Lung (tissue), 13 donors: Measurements from ENCODE around the gene CLIC1. TPM values are rescaled to one million over a fixed set of nuclear protein-coding genes. Genes with fewer than 3 reads are reported as not detected.
A peak's percentile ranks its signal among the peaks of the same experiment; 100 is the strongest.

Source experiments
- ATAC-seq: fragments of 200-7000 bp; cut with Tn5 transposase; one replicate; pipeline ENCODE4 v1.9.1; 2020; ENCODE audit warnings: moderate number of reproducible peaks; ENCODE audit not compliant: insufficient read depth, low FRiP score
- DNase-seq, 3 donors: peaks; one replicate each; pipeline ENCODE4 v3.0.0-alpha.2; 2013 to 2017
- H3K27ac ChIP-seq, 2 donors: one replicate each; pipeline ENCODE4 v1.5.1; 2013; ENCODE audit warnings: mild to moderate bottlenecking in 2 of 2, moderate library complexity in 2 of 2, control low read depth in 1 of 2, inconsistent platforms in 1 of 2, low read depth in 1 of 2, low read length in 1 of 2
- H3K27me3 ChIP-seq, 3 donors: one replicate each; pipeline ENCODE4 v1.5.1; 2013; ENCODE audit warnings: low read length in 2 of 3; ENCODE audit not compliant: control insufficient read depth in 3 of 3, insufficient read depth in 3 of 3
- H3K36me3 ChIP-seq, 4 donors: one replicate each; pipeline ENCODE4 v1.5.1; 2013; ENCODE audit warnings: low read length in 4 of 4, mild to moderate bottlenecking in 1 of 4, moderate library complexity in 1 of 4; ENCODE audit not compliant: control insufficient read depth in 4 of 4, insufficient read depth in 4 of 4
- H3K4me1 ChIP-seq, 5 donors: one replicate each; pipeline ENCODE4 v1.5.1; 2013; ENCODE audit warnings: low read length in 5 of 5, mild to moderate bottlenecking in 2 of 5, moderate library complexity in 1 of 5; ENCODE audit not compliant: control insufficient read depth in 5 of 5, insufficient read depth in 5 of 5
- H3K4me3 ChIP-seq: one replicate; pipeline ENCODE4 v1.5.1; 2013; ENCODE audit warnings: mild to moderate bottlenecking, control low read depth, moderate library complexity
- H3K9ac ChIP-seq, 2 donors: one replicate each; pipeline ENCODE4 v1.5.1; 2013; ENCODE audit warnings: low read length in 2 of 2, control low read depth in 1 of 2; ENCODE audit not compliant: insufficient read depth in 1 of 2
- H3K9me3 ChIP-seq, 4 donors: one replicate each; pipeline ENCODE4 v1.5.1; 2013; ENCODE audit warnings: low read length in 3 of 4, mild to moderate bottlenecking in 1 of 4, moderate library complexity in 1 of 4; ENCODE audit not compliant: control insufficient read depth in 4 of 4, insufficient read depth in 3 of 4
- WGBS, 2 donors: extraction: QIAGEN DNeasy Blood & Tissue Kit; methylation state at CpG; one replicate each; pipeline ENCODE4 v1.1.7; 2013; 5-methylcytosine and 5-hydroxymethylcytosine counted together
- polyA plus RNA-seq, 2 donors: library from polyadenylated mRNA; stranded (reverse); fragments of 200-250 nt; gene quantifications; one replicate each; pipeline ENCODE4 v1.2.1, GENCODE V29; 2013
- small RNA-seq: library from RNA; depleted of rRNA; stranded (forward); fragments of <200 nt; gene quantifications from one replicate; pipeline ENCODE3, GENCODE V24; 2014; ENCODE audit warnings: low replicate concordance
- total RNA-seq, 2 donors: library from RNA; depleted of rRNA in 1 of 2; stranded (reverse); fragments of >200 nt in 1 of 2; gene quantifications; one replicate each; pipeline ENCODE4 v1.2.1, GENCODE V29; 2014 to 2021
- TF ChIP-seq, protein P1 (sequence below): IDR thresholded peaks from 2 replicates; pipeline ENCODE4 v1.5.1; 2012; ENCODE audit warnings: mild to moderate bottlenecking; ENCODE audit errors: control extremely low read depth, extremely low read depth
- donor health status: control.
- donor health status: control.
- donor health status: Bipolar disorder and iron deficiency.
- donor health status: healthy.
- donor health status: DM: yes; HTN: yes; CAD: no.

The CLIC1 gene
- total and polyA plus RNA-seq, 4 donors = 231 to 763 (median 378) TPM

DNA sequence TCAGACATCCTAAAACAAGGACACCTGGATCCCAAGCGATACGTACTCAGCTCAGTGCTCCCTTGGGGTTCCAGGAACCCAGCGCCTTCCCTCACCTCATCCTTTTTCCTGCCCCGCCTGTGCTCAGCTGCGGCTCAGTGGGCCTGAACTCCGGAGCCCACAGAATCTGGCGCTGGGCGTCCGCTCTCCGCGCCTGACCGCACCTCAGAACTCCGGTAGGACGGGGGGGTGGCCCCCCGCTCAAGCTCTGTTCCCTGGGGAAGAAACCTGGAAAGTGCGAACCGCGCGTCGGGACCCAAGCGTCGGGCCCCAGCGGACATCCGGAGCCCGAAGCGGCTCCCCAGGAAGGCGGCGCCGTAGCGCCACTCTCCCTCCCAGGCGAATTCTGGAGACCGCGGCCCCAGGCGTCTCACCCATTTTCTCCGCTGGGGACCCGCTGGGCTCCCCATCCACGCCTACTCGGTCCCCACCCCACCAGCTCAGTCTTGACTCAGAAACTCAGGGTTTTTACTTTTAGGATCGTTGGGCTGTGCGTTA, 55.1 kb downstream of the CLIC1 start:
- H3K27ac ChIP-seq = peak overlapping the region in 1 of 2 donors; percentile 86
- DNase-seq (peak; percentile 52 to 63 (median 58)), ATAC-seq (peak; percentile 38)
- peak overlapping the region in 1 of 2 donors; percentile 71 for H3K9ac ChIP-seq
- H3K4me1 ChIP-seq = peaks cover 0 to 23% (median 4%) of the 10 kb centered on the region in 5 donors
- peak overlapping the region; percentile 26 for H3K4me3 ChIP-seq
- TF ChIP-seq, protein P1, sequence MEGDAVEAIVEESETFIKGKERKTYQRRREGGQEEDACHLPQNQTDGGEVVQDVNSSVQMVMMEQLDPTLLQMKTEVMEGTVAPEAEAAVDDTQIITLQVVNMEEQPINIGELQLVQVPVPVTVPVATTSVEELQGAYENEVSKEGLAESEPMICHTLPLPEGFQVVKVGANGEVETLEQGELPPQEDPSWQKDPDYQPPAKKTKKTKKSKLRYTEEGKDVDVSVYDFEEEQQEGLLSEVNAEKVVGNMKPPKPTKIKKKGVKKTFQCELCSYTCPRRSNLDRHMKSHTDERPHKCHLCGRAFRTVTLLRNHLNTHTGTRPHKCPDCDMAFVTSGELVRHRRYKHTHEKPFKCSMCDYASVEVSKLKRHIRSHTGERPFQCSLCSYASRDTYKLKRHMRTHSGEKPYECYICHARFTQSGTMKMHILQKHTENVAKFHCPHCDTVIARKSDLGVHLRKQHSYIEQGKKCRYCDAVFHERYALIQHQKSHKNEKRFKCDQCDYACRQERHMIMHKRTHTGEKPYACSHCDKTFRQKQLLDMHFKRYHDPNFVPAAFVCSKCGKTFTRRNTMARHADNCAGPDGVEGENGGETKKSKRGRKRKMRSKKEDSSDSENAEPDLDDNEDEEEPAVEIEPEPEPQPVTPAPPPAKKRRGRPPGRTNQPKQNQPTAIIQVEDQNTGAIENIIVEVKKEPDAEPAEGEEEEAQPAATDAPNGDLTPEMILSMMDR = no peak
- 0 to 1% methylated on average over 40 of the region's 40 CpGs for WGBS, 2 donors
- no peaks in the 10 kb centered on the region for H3K27me3 ChIP-seq
- no peaks in the 10 kb centered on the region for H3K9me3 ChIP-seq
- peaks cover 0 to under 1% (median under 1%) of the 10 kb centered on the region in 4 donors for H3K36me3 ChIP-seq

Small RNAs within 50 kb of the gene (small RNA-seq; reads per million reads assigned to genes)
- gene LY6G6D (not detected), gene MIR4646 (0.10 reads per million), gene MSH5-SAPCD1 (not detected), gene RF00019 (not detected), gene RNU6-850P (not detected), gene SAPCD1 (not detected)

Other genes starting within 250 kb of the CLIC1 start
Only the 30 nearest of the 43 such genes appear.
- gene TNF, start 161.0 kb downstream of the CLIC1 start, total RNA-seq = 1 to 10 TPM in 1 of 2 donors, under 1 TPM in 1; 0.23 to 6.6 TPM
- 10 to 100 TPM in 1 of 2 donors, 1 to 10 TPM in 1; 1.6 to 15.7 TPM for gene TNF, start 161.0 kb downstream of the CLIC1 start, polyA plus RNA-seq
- 10 to 100 TPM in 1 of 2 donors, 1 to 10 TPM in 1; 9.9 to 14.6 TPM for gene LTB, start 154.1 kb downstream of the CLIC1 start, total RNA-seq
- gene LTB, start 154.1 kb downstream of the CLIC1 start, polyA plus RNA-seq = 10 to 100 TPM in 1 of 2 donors, 1 to 10 TPM in 1; 9.8 to 31.9 TPM
- gene LST1, start 150.3 kb downstream of the CLIC1 start, total RNA-seq = 10 to 100 TPM in 1 of 2 donors, 1 to 10 TPM in 1; 9.6 to 78.8 TPM
- gene LST1, start 150.3 kb downstream of the CLIC1 start, polyA plus RNA-seq = 100 to 1,000 TPM in 1 of 2 donors, 10 to 100 TPM in 1; 96.1 to 164 TPM
- gene NCR3, start 143.5 kb downstream of the CLIC1 start, total RNA-seq = under 1 TPM in 1 of 2 donors, not detected in 1; 0.64 TPM
- under 1 TPM; 0.61 TPM for gene NCR3, start 143.5 kb downstream of the CLIC1 start, polyA plus RNA-seq
- gene AIF1, start 121.3 kb downstream of the CLIC1 start, total RNA-seq = 10 to 100 TPM; 38.7 to 86.0 TPM
- 100 to 1,000 TPM in 1 of 2 donors, 10 to 100 TPM in 1; 89.9 to 345 TPM for gene AIF1, start 121.3 kb downstream of the CLIC1 start, polyA plus RNA-seq
- gene PRRC2A, start 115.8 kb downstream of the CLIC1 start, total RNA-seq = 100 to 1,000 TPM in 1 of 2 donors, 10 to 100 TPM in 1; 73.7 to 157 TPM
- 100 to 1,000 TPM in 1 of 2 donors, 10 to 100 TPM in 1; 90.4 to 115 TPM for gene PRRC2A, start 115.8 kb downstream of the CLIC1 start, polyA plus RNA-seq
- gene BAG6, start 83.9 kb downstream of the CLIC1 start, total RNA-seq = 100 to 1,000 TPM; 164 to 259 TPM
- gene BAG6, start 83.9 kb downstream of the CLIC1 start, polyA plus RNA-seq = 100 to 1,000 TPM; 189 to 322 TPM
- 1 to 10 TPM; 1.3 to 2.5 TPM for gene APOM, start 80.6 kb downstream of the CLIC1 start, total RNA-seq
- 1 to 10 TPM; 2.2 to 8.8 TPM for gene APOM, start 80.6 kb downstream of the CLIC1 start, polyA plus RNA-seq
- 10 to 100 TPM; 18.9 to 26.8 TPM for gene C6orf47, start 75.8 kb downstream of the CLIC1 start, total RNA-seq
- gene C6orf47, start 75.8 kb downstream of the CLIC1 start, polyA plus RNA-seq = 10 to 100 TPM; 23.5 to 24.5 TPM
- 10 to 100 TPM; 13.3 to 16.6 TPM for gene GPANK1, start 71.5 kb downstream of the CLIC1 start, total RNA-seq
- gene GPANK1, start 71.5 kb downstream of the CLIC1 start, polyA plus RNA-seq = 10 to 100 TPM; 12.7 to 15.7 TPM
- gene CSNK2B, start 70.5 kb downstream of the CLIC1 start, total RNA-seq = 100 to 1,000 TPM; 114 to 123 TPM
- 100 to 1,000 TPM; 150 to 154 TPM for gene CSNK2B, start 70.5 kb downstream of the CLIC1 start, polyA plus RNA-seq
- 10 to 100 TPM in 1 of 2 donors, 1 to 10 TPM in 1; 5.7 to 13.7 TPM for gene LY6G5B, start 66.6 kb downstream of the CLIC1 start, total RNA-seq
- 1 to 10 TPM; 7.6 to 8.8 TPM for gene LY6G5B, start 66.6 kb downstream of the CLIC1 start, polyA plus RNA-seq
- 1 to 10 TPM; 3.0 to 5.0 TPM for gene LY6G5C, start 55.5 kb downstream of the CLIC1 start, total RNA-seq
- 1 to 10 TPM; 2.8 to 3.9 TPM for gene LY6G5C, start 55.5 kb downstream of the CLIC1 start, polyA plus RNA-seq
- gene ABHD16A, start 33.2 kb downstream of the CLIC1 start, total RNA-seq = 10 to 100 TPM; 49.5 to 57.7 TPM
- gene ABHD16A, start 33.2 kb downstream of the CLIC1 start, polyA plus RNA-seq = 10 to 100 TPM; 30.6 to 68.6 TPM
- gene LY6G6F, start 29.7 kb downstream of the CLIC1 start, total RNA-seq = under 1 TPM in 1 of 2 donors, not detected in 1; 0.21 TPM
- gene LY6G6F, start 29.7 kb downstream of the CLIC1 start, polyA plus RNA-seq = 1 to 10 TPM in 1 of 2 donors, not detected in 1; 2.2 TPM
- not detected for gene LY6G6D, start 21.2 kb downstream of the CLIC1 start, total RNA-seq
- not detected for gene LY6G6D, start 21.2 kb downstream of the CLIC1 start, polyA plus RNA-seq
- not detected for gene LY6G6C, start 14.8 kb downstream of the CLIC1 start, total RNA-seq
- under 1 TPM; 0.14 to 0.16 TPM for gene LY6G6C, start 14.8 kb downstream of the CLIC1 start, polyA plus RNA-seq
- 1 to 10 TPM in 1 of 2 donors, under 1 TPM in 1; 0.64 to 1.1 TPM for gene MPIG6B, start 13.2 kb downstream of the CLIC1 start, total RNA-seq
- gene MPIG6B, start 13.2 kb downstream of the CLIC1 start, polyA plus RNA-seq = 1 to 10 TPM in 1 of 2 donors, under 1 TPM in 1; 0.45 to 2.3 TPM
- gene DDAH2, start 7.2 kb downstream of the CLIC1 start, total RNA-seq = 10 to 100 TPM; 60.3 to 80.0 TPM
- gene DDAH2, start 7.2 kb downstream of the CLIC1 start, polyA plus RNA-seq = 100 to 1,000 TPM; 103 to 130 TPM
- 10 to 100 TPM; 11.6 to 17.8 TPM for gene MSH5, start 3.5 kb upstream of the CLIC1 start, total RNA-seq
- gene MSH5, start 3.5 kb upstream of the CLIC1 start, polyA plus RNA-seq = 10 to 100 TPM in 1 of 2 donors, 1 to 10 TPM in 1; 4.5 to 15.1 TPM
- gene SAPCD1, start 26.1 kb upstream of the CLIC1 start, total RNA-seq = 1 to 10 TPM; 1.7 to 4.4 TPM
- gene SAPCD1, start 26.1 kb upstream of the CLIC1 start, polyA plus RNA-seq = 1 to 10 TPM; 1.3 to 6.3 TPM
- 10 to 100 TPM in 1 of 2 donors, 1 to 10 TPM in 1; 4.6 to 14.2 TPM for gene VWA7, start 40.8 kb upstream of the CLIC1 start, total RNA-seq
- 1 to 10 TPM; 2.2 to 6.7 TPM for gene VWA7, start 40.8 kb upstream of the CLIC1 start, polyA plus RNA-seq
- 10 to 100 TPM; 32.2 to 95.4 TPM for gene VARS1, start 59.2 kb upstream of the CLIC1 start, total RNA-seq
- 10 to 100 TPM; 36.3 to 45.8 TPM for gene VARS1, start 59.2 kb upstream of the CLIC1 start, polyA plus RNA-seq
- 10 to 100 TPM; 22.0 to 39.4 TPM for gene LSM2, start 70.4 kb upstream of the CLIC1 start, total RNA-seq
- 10 to 100 TPM; 52.0 to 66.7 TPM for gene LSM2, start 70.4 kb upstream of the CLIC1 start, polyA plus RNA-seq
- gene HSPA1L, start 78.8 kb upstream of the CLIC1 start, total RNA-seq = 1 to 10 TPM; 1.9 to 2.3 TPM
- gene HSPA1L, start 78.8 kb upstream of the CLIC1 start, polyA plus RNA-seq = 1 to 10 TPM; 1.0 to 1.2 TPM
- 1,000 to 10,000 TPM in 1 of 2 donors, 100 to 1,000 TPM in 1; 118 to 1,149 TPM for gene HSPA1A, start 79.0 kb upstream of the CLIC1 start, total RNA-seq
- 100 to 1,000 TPM in 1 of 2 donors, 10 to 100 TPM in 1; 90.6 to 161 TPM for gene HSPA1A, start 79.0 kb upstream of the CLIC1 start, polyA plus RNA-seq
- gene HSPA1B, start 91.2 kb upstream of the CLIC1 start, total RNA-seq = 1,000 to 10,000 TPM in 1 of 2 donors, 10 to 100 TPM in 1; 99.7 to 1,377 TPM
- 10 to 100 TPM; 33.2 to 99.0 TPM for gene HSPA1B, start 91.2 kb upstream of the CLIC1 start, polyA plus RNA-seq
- 10 to 100 TPM; 53.2 to 71.3 TPM for gene NEU1, start 126.3 kb upstream of the CLIC1 start, total RNA-seq
- gene NEU1, start 126.3 kb upstream of the CLIC1 start, polyA plus RNA-seq = 10 to 100 TPM; 69.6 to 82.5 TPM
- gene SLC44A4, start 142.5 kb upstream of the CLIC1 start, total RNA-seq = 100 to 1,000 TPM in 1 of 2 donors, 10 to 100 TPM in 1; 66.4 to 121 TPM
- gene SLC44A4, start 142.5 kb upstream of the CLIC1 start, polyA plus RNA-seq = 10 to 100 TPM; 22.2 to 33.0 TPM
- gene EHMT2, start 161.2 kb upstream of the CLIC1 start, total RNA-seq = 10 to 100 TPM; 37.6 to 43.4 TPM
- 10 to 100 TPM; 21.2 to 31.9 TPM for gene EHMT2, start 161.2 kb upstream of the CLIC1 start, polyA plus RNA-seq